Stimulated activated CD8-positive, alpha-beta memory T cell treated with anti-CD3 and anti-CD28 coated beads, Interleukin-4, amount 100 ng/mL, for 4 hours (primary cell): ENCODE results near the gene ROBO2.

Experiments
- DNase-seq, 2 donors: peaks; one replicate each; pipeline ENCODE4 v3.0.0-alpha.2; 2020; ENCODE audit warnings: low read depth in 2 of 2, low spot score in 1 of 2

ROBO2 gene

DNA sequence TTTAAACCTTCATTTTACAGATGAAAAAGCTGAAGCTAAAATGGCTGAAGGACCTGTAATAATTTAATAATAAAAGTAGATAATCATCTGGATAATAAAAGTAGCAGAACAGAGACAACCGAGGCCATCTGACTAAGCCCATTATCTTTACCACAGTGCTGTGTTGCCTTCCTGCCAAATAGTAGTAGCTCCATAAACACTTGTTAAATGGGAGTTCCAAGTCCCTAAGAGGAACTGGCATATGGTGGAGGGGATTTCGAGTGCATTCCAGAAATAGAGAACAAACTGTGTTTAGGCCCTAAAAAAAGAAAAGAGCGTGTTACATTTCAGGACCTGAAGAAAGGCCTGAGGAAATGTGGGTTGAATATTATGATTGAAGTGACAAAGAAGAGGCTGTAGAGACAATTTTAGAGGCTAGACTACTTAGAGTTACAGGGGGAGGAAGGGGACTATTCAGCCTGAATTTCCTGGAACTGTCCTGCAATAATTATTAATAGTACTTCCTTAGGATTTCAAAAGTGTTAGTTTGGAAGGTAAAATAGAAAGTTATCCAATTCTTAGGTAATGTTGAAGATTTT, 424.3 kb downstream of the ROBO2 start:
- no peak for DNase-seq

DNA sequence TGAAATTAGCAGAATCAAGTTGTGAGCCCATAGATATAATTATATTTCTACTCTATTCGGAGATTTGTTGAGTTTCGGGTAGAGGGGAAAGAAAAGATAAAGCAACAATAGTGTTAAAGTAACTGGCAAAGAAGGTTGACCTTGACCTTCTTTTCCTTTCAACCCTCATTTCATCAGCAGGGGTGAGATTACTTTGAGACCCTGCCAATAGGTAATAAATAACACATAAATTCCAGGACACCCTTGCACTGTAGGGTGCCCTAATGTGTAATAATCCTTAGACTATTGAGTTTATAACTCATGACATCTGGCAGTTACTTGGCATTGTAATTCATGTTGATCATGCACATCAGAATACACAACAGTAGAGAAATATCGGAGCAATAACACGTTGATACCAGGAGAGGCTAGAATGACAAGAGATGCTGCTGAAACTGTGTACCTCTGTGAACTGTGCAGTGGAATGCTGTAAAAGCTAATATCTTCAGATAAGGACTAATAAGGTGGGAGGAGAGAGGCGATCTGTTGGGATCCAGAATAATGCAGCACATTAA, 426.7 kb downstream of the ROBO2 start:
- DNase-seq: no peak

GRCh38 chr3:77467702-77468625, 428.1 kb downstream of the ROBO2 start:
- no peak for DNase-seq

DNA sequence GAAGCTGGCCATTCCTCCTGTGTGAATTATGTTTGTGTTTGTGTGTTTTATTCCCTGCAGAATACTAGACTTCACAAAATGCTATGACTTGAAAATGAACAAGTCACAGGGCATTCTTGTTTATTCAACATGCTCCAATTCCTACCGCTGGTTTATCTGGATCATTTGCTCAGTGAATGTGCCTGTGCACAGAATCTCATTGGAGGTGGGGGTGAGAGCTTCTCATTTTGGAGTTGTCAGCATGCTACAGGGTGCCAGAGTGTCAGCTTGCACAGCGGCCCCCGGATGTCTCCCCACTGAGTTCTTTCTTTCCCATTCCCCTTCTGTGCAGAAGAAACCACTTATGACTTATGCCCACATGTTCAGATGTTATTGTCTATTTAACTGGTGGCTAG, 428.7 kb downstream of the ROBO2 start:
- DNase-seq: no peak

DNA sequence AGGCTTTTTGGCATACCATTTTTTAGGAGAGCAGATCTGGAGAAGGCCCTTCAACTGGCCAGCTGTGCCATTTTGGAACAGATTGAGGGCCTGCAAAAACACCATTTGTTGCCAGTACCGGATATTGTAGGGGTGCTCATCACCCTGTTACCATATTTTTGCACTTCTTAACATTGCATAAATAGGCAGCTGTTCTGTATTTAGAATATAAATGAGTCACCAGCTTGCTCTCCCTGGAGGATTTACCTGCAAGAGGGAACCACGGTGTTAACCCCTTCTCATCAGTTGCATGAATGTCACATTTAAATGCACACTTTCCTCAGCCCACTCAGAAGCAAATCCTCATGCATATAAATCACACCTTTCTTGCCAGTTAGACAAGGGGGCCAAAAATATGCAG, 435.6 kb downstream of the ROBO2 start:
- DNase-seq: no peak

DNA sequence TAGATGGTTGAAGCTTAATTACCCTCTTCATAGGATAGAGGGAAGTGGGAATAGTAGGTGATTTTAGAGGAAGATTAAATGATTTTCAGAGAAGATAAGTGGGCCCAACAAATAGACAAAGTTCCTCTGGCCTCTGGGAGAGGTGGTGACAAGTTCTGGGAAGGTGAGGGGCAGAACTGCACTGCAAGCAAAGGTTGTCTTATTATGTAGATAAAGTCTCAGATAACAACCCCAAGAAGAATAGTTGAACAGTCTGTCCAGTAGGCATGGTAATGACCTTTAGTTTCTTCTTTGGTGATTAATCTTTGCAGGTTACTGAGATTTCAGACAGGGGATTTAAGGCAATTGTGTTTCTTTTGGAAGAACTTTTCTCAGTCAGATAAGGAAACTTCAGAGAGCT, 439.1 kb downstream of the ROBO2 start:
- DNase-seq: no peak

DNA sequence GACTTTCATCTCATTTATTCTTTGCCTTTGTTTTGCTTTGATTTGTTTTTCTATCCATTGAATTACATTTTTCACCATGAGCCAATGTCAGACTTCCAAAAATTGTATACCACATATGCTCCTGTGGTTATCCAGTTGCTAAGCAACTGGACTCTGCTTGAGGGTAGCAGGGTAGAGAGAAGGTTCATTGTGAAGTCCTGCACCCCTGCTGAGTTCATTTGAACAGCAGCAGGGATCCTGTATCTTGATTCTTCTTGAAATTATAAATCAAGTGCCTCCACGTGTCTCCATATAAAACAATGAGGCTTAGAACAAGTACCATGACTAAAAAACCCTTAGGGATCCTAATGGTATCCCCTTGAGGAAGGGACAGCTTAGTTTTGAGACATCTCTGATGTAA, 449.3 kb downstream of the ROBO2 start:
- DNase-seq: no peak

- DNase-seq: no peak
Observed at GRCh38 chr3:77491961-77492360, 452.1 kb downstream of the ROBO2 start.

DNA sequence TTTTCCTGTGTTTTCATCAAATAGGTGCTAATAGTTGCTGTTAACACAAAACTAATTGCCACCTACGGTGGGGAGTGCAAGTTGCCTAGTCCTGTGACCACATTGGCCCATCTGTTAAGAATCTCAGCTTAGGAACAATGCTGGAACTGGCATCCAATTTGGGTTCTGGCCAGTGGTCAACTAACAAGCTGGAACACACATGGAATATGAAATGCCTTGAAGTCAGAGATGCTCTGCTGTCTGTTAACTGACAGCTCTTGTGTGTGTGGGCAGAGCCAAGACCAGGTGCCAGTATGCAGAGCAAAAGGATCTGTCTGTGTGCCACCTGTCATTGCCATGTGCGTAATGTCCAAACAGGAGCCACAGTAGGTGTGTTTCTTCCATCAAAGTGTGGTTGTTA, 460.8 kb downstream of the ROBO2 start:
- no peak for DNase-seq

- no peak for DNase-seq
Observed at GRCh38 chr3:77506384-77506783, 466.5 kb downstream of the ROBO2 start.

DNA sequence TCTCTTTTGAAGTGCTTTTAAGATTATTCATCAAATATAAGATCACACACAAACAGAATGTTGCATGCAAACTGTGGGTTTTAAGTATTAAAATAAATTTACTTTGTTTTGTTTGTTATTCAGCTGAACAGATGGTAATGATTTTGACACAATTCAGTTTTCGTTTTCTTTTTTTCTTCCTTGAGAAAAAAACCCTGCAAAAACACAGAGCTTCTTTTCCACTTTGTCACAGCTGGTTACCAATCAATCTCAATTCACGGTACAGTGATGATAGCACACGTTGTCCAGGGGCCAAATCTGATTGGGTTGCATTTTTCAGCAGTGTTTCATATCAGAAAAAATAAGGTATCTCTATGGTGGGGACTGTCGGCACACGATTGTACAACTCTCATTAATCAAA, 473.6 kb downstream of the ROBO2 start:
- DNase-seq: no peak

DNA sequence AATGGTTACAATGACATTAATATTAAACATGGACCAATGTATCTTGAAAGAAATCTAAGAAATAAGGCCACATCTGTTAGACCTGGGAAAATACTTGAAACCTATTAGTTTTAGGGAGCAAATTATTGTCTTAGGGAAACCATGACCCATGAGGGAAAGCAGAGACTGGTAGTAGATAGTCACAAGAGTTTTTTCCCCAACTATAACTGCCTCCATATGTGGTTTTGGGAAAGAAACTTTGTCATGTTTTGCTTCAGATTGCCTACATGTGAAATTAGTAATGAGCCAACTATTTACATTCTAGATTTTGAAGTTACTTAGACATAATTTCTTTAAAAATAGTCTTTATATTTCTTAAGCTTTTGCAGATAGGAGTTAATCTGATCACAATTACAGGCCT, 474.9 kb downstream of the ROBO2 start:
- DNase-seq: no peak

- DNase-seq: no peak
Observed at GRCh38 chr3:77524463-77524862, 484.6 kb downstream of the ROBO2 start.

- DNase-seq: no peak
Observed at GRCh38 chr3:77524946-77525682, 485.2 kb downstream of the ROBO2 start.

DNA sequence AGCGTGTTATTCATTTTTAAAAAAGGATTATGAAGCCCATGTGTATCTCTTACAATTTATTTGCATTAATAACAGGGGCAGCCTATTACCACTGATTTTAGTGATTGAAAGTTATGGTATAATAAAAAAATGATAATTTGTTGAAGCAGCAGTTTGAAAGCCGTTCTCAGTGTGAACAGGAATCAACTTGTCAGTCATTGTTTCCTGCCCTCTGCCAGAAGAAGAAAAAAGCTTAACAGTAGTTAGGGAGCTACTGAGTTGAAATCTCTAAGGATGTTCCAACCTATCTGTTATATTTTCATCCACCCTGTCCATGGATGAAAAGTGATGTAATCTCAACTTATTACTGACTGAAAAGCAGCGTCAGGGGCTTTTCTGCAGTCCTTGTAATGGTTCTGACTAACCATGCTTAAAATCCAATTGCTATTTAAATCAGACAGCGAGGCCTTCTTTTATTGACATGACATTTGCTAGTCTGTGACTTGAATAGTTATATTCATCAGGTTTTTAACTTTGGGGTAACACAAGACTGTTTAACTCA, 486.7 kb downstream of the ROBO2 start:
- no peak for DNase-seq

- no peak for DNase-seq
Observed at GRCh38 chr3:77529522-77529921, 489.6 kb downstream of the ROBO2 start.

DNA sequence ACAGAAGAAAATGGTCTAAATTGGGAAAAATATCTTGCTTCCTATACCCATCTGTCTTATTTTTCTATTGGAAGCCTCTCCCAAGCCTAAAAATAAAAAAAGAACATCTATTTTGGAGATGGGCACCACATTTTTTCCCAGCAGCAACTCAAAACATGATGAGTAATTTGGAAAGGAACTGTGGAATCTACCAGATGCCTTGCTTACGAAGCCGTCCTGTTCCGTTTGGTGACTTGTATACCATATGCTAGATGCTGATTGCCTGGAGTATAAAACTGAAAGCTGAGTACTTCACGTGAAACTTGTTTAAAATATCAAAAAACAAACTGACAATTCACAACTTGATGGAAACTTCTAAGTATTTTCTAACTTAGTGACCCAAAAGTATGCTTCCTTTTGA, 491.0 kb downstream of the ROBO2 start:
- no peak for DNase-seq

DNA sequence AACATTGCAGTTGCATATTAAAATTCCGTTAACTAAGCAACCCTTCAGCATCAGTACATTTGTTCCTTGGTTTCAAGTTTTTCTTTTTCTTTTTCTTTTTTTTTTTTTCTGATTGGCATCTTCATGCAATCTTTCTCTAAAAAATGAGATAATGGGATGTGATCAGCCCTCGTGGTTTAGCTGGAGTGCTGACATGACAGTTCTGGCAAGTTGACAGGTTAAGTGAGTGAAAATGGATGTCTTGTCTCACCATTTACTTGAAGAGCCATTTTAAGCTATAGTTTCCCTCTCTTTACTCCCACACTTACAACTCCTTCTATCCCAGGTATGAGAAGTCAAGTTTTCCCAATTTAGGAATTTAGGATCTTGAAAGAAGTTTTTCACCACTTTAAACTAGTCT, 495.2 kb downstream of the ROBO2 start:
- no peak for DNase-seq

GRCh38 chr3:77536038-77536775, 496.3 kb downstream of the ROBO2 start:
- DNase-seq: no peak

GRCh38 chr3:77539014-77539413, 499.1 kb downstream of the ROBO2 start:
- no peak for DNase-seq

GRCh38 chr3:77539677-77540076, 499.8 kb downstream of the ROBO2 start:
- DNase-seq: no peak
